Measurements from ENCODE around the gene HYAL2.

HYAL2 gene, protein sequence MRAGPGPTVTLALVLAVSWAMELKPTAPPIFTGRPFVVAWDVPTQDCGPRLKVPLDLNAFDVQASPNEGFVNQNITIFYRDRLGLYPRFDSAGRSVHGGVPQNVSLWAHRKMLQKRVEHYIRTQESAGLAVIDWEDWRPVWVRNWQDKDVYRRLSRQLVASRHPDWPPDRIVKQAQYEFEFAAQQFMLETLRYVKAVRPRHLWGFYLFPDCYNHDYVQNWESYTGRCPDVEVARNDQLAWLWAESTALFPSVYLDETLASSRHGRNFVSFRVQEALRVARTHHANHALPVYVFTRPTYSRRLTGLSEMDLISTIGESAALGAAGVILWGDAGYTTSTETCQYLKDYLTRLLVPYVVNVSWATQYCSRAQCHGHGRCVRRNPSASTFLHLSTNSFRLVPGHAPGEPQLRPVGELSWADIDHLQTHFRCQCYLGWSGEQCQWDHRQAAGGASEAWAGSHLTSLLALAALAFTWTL

DNA sequence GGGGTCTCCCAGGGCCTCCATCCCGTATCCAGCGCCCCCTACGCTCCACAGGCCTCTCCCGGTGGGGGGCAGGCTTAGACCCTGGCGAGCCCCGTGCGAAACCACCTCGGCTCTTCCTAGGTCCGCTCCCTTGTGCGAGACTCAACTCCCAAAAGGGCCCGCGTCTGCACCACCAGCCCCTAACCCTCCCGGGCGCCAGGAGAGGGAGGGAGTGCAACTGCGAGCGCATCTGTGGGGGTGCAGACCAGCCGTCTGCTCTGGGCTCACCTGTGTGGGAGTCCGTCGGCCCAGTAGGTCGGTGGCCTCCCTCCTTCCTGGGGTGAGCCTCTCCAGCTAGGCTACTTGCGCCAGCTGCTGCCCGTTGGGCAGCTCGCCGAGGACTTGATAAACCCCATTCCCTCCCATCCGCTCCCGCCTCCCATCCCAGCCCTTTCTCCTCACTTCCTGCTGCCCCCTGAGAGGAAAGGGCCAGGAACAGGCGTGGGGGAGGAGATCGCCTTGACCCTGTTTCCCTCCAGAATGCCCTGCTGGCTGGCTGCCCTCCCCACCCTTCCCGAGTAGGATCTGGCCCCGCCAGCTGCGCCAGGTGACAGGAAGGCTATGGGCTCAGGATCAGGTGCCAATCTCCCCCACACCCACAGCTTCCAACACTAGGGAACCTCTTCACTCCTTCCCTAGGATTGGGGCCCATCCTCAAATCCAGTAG lies at the start of gene HYAL2:
TSS of gene HYAL2 (minus strand) at position 360 of the 706 bp plus-strand sequence. CDS start 2,256 bp downstream, outside the sequence.
- no peak for DNase-seq

GRCh38 chr3:50371133-50371685 lies 48.7 kb upstream of the HYAL2 start:
- DNase-seq = no peak

GRCh38 chr3:50370594-50370993 lies 48.0 kb upstream of the HYAL2 start:
- DNase-seq = no peak

- DNase-seq = no peak
These were observed 46.6 kb upstream of the HYAL2 start for GRCh38 chr3:50369012-50369670.

GRCh38 chr3:50365842-50366220 lies 43.3 kb upstream of the HYAL2 start:
- DNase-seq = no peak

DNA sequence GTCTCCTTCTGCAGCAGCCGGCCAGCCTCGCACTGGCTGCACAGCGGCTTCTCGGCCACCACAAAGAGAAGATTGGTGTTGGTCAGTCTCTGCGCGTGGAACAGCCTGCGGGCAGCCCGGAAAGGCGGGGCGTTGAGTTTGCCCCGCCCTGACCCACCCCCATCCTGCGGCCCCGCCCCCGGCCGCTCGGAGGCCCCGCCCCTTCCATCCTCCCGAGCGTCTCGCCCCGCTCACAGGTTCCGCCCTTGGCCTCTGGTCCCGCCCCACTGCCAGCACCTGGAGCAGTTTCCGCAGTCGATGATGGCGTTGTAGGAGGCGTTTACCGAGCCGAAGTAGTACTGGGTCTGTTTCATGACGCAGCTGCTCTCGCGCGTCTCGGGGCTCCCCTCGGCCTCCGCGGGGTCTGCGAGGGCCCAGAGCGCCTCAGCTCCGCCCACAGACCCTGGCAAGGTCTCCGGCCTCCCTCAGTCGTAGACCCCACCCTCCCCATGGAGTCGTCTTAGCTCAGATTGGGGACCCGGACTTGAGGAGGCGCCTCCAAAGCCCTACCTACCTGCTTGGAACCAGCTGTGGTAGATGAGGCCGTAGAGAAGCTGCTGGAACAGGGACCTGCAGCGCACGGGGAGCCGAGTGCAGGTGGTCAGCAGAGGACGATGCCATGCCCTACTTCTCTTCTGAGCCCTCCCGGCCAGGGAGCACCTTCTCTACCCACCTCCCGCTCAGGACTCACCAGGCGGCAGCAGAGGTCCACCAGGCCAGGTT lies 42.7 kb upstream of the HYAL2 start:
- peak; percentile 95 for DNase-seq

DNA sequence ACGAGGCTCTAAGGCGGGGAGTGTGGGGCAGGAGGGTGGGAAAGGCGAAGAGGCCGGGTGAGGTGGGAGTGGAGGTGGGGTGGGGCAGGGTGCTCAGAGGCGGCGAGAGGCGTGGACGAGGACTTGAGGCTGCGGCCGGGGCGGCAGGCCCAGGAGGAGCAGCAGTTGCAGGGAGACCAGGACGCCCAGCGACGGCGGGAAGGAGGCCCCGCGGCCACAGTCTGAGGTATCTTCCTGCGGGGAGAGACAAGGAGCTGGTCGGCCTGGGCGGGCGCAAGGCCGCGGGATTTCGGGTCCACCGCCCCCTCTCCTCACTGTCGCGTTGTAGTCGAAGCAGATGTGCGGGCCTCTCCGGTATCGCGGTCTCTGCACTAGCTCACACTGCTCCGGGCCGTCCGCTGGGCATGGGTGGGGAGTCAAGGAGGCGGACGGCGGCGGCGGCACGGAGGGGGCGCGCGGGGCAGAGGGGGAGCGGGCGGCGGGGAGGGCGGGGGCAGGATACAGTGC lies 42.1 kb upstream of the HYAL2 start:
- no peak for DNase-seq

GRCh38 chr3:50359760-50360110 lies 37.2 kb upstream of the HYAL2 start:
- no peak for DNase-seq

- peak; percentile 99 for DNase-seq
These were observed 36.6 kb upstream of the HYAL2 start, which contains the start of gene TMEM115 for GRCh38 chr3:50358911-50359759. TMEM115 (minus strand) TSS chr3:50359521; CDS start chr3:50359063, 458 bp downstream.

DNA sequence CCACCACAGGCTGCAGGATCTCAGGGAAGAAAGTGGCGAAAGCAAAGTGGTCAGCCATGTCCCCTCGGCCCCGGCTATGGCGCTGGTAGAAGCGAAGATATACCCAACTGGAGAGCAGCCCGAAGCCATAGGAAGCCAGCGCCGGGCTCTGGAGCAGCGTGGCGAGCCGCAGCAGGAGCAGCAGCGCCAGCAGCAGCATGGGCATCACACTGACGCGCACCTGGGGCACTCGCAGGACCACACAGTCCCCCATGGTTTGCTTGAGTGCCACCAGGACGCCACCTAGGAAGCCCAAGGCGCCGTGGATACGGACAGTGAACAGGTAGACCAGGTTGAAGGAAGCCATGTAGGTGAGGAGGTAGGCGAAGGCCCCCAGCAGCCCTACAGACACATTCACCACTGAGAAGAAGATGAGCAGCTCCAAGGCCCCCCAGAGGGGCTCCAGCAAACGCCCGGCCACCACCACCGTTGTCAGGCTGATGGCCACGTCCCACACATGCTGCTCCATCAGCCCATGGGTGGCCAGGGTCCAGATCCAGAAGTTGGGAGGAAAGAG lies 35.9 kb upstream of the HYAL2 start:
- no peak for DNase-seq

DNA sequence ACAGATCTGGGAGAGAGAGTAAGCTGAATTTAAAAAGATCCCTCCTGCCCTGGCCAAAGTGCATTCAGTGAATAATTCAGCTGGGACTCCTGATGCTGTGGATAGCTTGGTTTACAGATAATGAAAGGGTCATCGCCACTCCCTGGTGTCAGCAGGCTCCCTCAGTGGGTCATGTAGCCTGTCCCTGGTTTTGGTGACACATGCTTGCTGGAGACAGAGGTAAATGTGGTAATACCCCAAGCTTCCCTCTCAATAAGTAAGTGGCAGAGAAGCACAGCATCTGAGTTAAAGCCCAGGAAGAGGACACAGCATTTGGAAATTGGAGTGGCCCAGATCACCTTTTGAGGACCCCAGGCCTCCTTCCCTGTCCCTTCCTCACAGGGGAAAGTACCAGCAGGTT lies 34.9 kb upstream of the HYAL2 start:
- DNase-seq = no peak

- DNase-seq = no peak
These were observed 34.0 kb upstream of the HYAL2 start for GRCh38 chr3:50356553-50356952.

DNA sequence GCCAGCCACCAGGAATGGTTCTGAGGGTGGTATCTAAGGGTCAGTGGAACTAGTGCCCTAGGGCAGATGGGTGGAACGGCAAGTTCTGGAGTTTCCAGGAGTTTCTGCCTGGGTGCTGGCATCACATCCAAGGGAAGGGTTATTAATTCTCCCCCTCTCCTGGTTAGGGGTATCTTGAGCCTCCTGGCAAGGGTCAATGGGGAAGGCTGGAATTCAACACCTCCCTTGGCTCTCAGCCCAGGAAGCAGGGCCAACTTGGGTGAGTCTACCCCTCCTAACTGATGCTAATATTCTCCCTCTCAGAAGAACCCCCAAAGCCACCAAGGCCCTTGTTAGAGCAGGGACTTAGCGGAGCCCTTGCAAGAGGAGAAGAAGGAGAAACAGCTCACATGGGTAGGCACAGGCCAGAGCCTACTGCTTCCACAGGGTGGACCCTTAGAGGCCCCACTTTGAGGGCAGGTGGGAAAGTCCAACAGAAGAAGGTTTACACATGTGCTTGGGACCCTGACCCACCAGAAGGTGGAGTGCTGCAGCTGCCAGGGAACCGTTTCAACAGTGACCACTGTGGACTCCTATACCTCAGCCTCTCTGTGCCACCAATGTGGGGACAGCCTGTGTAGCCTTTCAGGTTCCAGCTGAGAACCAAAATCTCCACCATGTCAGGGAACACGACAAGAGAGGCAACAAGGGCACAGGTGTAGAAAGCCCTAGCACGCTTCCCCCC lies 33.4 kb upstream of the HYAL2 start:
- no peak for DNase-seq

DNA sequence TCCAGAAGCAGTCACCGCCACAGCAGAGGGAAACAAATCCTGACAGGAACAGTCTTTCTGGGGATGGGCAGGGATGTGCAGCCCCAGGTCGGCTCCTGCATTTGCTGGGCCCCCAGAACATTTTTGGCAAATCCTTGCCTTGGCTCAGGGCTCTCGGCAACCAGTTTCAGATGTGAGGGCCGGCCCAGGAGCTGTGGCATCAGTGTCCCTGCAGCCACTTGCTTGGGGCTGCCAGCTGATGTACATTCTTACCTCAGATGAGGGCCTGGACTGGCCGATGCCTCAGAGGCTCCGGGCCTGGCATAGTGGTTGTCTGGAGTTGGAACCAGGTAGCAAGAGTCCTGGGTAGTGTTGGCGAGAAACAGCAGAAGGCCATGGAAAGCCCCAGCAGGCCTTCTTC lies 32.3 kb upstream of the HYAL2 start:
- no peak for DNase-seq

- no peak for DNase-seq
These were observed 31.7 kb upstream of the HYAL2 start for GRCh38 chr3:50354186-50354764.

DNA sequence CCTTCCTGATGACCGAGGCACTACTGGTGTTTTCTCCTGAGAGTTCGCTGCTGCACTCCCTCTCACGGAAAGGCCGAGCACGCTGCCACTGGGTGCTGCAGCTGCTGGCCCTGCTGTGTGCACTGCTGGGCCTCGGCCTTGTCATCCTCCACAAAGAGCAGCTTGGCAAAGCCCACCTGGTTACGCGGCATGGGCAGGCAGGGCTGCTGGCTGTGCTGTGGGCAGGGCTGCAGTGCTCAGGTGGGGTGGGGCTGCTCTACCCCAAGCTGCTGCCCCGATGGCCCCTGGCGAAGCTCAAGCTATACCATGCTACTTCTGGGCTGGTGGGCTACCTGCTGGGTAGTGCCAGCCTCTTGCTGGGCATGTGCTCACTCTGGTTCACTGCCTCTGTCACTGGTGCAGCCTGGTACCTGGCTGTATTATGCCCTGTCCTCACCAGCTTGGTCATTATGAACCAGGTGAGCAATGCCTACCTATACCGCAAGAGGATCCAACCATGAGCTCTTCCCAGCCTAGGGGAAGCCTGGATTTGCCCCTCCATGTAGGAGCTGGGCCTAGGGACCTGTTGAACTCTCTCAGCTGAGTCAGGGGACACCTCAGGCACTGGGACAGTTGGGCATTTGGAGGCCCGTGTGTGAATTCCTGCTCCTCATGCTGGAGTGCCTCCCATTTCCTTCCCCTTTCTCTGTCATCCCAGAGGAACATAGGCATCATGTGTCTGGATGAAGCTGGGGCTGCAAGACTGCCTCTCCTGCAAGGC lies 30.9 kb upstream of the HYAL2 start:
- DNase-seq = no peak

DNA sequence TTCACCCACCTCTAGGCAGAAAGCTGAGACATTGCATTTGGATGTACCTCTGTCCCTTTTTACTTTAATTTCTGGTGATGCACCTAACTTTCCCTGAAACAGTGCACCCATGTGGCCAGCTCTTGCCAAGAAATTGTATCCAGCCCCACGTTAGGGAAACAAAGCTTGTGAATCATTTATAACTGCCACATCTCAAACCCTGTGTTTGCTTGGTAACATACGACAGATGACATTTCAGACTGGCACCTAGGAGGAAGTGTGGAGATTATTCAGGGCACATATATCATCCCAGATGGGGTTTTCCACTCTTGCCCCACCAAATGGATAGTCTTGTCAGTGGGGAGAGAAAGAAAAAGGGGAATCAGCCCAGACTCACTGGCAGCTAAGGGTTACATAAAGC lies 30.2 kb upstream of the HYAL2 start:
- no peak for DNase-seq

DNA sequence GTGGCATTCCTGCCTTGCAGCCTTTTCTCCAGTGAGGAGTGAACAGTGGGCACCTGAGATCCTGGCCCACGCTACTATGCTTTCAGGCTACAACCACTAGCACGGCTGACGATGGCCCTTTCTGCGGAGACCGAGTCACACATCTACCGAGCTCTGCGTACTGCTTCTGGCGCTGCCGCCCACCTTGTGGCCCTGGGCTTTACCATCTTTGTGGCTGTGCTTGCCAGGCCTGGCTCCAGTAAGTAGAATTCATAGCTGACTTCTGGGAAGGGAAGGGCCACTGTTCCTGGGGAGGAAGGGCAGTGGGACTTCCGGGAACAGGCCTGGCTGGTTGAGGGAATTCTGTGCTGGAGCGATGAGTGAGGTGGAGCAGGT lies 28.8 kb upstream of the HYAL2 start:
- no peak for DNase-seq

Data from activated CD4-positive, alpha-beta T cell treated with anti-CD3 and anti-CD28 coated beads, Interleukin-2, Interleukin-6, amounts not matched to agents 100 ng/mL and 50 ng/mL, durations not matched to agents 16 hours and 8 hours (primary cell).